H1 (cell line): ENCODE measurements around the gene DNAH1. TPM values are rescaled to one million over a fixed set of nuclear protein-coding genes. Genes with fewer than 3 reads are reported as not detected.

Experiments used
- EZH2 ChIP-seq: fragments of 200-600 bp; sonication (generic); IDR thresholded peaks from 2 replicates; pipeline ENCODE4 v1.7.1; 2012; ENCODE audit warnings: low read depth, mild to moderate bottlenecking, moderate library complexity, low read length, inconsistent platforms; ENCODE audit not compliant: severe bottlenecking
- SP2 ChIP-seq: IDR thresholded peaks from 2 replicates; pipeline ENCODE4 v1.6.1; 2012; ENCODE audit warnings: mild to moderate bottlenecking, low read length, inconsistent platforms
- ZNF274 ChIP-seq: IDR thresholded peaks from 2 replicates; pipeline ENCODE4 v1.7.0; 2012; ENCODE audit warnings: low read length, borderline replicate concordance; ENCODE audit errors: extremely low read depth
- polyA plus RNA-seq, 7 experiments: library from polyadenylated mRNA; depleted of rRNA in 3 of 7; stranded (reverse) in 5 of 7; unstranded in 2 of 7; fragments of >200 nt in 5 of 7; fragments of 200-250 nt in 2 of 7; gene quantifications; 1 replicate in 5 of 7; 2 replicates in 1 of 7; 4 replicates in 1 of 7; pipeline versions ENCODE4 v1.2.1 to v1.2.3, GENCODE V29; 2011 to 2013; ENCODE audit warnings: missing spikeins in 2 of 7, mixed read lengths in 2 of 7
- total RNA-seq: library from RNA; stranded (reverse); fragmentation: NEBNext Ultra II Directional; extraction: Animal tissue kit (Norgen Biotek cat#: 25700); gene quantifications from 2 replicates; pipeline ENCODE4 v1.2.1, GENCODE V29; 2021
- TF ChIP-seq, protein P1 (sequence below): fragments of 300-600 bp; sonication (generic); IDR thresholded peaks from 2 replicates; pipeline ENCODE4 v1.7.1; 2012; ENCODE audit warnings: low read length, moderate library complexity, mild to moderate bottlenecking, inconsistent platforms; ENCODE audit not compliant: insufficient replicate concordance

The DNAH1 gene
- total and polyA plus RNA-seq, 2 of the 8 experiments (the other 6 are each of a cell fraction or from before 2014, with no cell fraction given) = 1.0 to 1.5 TPM

DNA sequence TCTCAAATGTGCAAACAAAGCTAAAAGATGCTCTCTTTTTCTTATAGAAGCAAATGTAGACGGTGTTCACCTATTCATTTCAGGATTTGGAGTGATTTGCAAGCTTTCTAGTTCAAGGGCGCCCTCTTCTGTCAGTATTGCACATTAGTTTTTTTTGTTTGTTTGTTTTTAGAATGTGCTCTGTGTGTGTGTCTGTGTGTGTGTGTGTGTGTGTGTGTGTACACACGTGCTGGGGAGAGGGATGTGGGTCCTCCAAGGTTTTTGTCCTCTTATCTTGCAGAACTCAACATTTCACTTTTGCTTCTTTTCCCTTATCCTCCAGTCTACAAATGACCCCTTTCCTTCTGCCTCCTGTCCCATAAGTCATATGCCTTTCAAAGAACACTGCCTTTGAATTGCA, 23.5 kb downstream of the DNAH1 start (continued):
- TF ChIP-seq, protein P1, sequence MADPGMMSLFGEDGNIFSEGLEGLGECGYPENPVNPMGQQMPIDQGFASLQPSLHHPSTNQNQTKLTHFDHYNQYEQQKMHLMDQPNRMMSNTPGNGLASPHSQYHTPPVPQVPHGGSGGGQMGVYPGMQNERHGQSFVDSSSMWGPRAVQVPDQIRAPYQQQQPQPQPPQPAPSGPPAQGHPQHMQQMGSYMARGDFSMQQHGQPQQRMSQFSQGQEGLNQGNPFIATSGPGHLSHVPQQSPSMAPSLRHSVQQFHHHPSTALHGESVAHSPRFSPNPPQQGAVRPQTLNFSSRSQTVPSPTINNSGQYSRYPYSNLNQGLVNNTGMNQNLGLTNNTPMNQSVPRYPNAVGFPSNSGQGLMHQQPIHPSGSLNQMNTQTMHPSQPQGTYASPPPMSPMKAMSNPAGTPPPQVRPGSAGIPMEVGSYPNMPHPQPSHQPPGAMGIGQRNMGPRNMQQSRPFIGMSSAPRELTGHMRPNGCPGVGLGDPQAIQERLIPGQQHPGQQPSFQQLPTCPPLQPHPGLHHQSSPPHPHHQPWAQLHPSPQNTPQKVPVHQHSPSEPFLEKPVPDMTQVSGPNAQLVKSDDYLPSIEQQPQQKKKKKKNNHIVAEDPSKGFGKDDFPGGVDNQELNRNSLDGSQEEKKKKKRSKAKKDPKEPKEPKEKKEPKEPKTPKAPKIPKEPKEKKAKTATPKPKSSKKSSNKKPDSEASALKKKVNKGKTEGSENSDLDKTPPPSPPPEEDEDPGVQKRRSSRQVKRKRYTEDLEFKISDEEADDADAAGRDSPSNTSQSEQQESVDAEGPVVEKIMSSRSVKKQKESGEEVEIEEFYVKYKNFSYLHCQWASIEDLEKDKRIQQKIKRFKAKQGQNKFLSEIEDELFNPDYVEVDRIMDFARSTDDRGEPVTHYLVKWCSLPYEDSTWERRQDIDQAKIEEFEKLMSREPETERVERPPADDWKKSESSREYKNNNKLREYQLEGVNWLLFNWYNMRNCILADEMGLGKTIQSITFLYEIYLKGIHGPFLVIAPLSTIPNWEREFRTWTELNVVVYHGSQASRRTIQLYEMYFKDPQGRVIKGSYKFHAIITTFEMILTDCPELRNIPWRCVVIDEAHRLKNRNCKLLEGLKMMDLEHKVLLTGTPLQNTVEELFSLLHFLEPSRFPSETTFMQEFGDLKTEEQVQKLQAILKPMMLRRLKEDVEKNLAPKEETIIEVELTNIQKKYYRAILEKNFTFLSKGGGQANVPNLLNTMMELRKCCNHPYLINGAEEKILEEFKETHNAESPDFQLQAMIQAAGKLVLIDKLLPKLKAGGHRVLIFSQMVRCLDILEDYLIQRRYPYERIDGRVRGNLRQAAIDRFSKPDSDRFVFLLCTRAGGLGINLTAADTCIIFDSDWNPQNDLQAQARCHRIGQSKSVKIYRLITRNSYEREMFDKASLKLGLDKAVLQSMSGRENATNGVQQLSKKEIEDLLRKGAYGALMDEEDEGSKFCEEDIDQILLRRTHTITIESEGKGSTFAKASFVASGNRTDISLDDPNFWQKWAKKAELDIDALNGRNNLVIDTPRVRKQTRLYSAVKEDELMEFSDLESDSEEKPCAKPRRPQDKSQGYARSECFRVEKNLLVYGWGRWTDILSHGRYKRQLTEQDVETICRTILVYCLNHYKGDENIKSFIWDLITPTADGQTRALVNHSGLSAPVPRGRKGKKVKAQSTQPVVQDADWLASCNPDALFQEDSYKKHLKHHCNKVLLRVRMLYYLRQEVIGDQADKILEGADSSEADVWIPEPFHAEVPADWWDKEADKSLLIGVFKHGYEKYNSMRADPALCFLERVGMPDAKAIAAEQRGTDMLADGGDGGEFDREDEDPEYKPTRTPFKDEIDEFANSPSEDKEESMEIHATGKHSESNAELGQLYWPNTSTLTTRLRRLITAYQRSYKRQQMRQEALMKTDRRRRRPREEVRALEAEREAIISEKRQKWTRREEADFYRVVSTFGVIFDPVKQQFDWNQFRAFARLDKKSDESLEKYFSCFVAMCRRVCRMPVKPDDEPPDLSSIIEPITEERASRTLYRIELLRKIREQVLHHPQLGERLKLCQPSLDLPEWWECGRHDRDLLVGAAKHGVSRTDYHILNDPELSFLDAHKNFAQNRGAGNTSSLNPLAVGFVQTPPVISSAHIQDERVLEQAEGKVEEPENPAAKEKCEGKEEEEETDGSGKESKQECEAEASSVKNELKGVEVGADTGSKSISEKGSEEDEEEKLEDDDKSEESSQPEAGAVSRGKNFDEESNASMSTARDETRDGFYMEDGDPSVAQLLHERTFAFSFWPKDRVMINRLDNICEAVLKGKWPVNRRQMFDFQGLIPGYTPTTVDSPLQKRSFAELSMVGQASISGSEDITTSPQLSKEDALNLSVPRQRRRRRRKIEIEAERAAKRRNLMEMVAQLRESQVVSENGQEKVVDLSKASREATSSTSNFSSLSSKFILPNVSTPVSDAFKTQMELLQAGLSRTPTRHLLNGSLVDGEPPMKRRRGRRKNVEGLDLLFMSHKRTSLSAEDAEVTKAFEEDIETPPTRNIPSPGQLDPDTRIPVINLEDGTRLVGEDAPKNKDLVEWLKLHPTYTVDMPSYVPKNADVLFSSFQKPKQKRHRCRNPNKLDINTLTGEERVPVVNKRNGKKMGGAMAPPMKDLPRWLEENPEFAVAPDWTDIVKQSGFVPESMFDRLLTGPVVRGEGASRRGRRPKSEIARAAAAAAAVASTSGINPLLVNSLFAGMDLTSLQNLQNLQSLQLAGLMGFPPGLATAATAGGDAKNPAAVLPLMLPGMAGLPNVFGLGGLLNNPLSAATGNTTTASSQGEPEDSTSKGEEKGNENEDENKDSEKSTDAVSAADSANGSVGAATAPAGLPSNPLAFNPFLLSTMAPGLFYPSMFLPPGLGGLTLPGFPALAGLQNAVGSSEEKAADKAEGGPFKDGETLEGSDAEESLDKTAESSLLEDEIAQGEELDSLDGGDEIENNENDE = no peak
- TF ChIP-seq SP2 (no peak), ZNF274 (no peak), EZH2 (no peak)
